Stimulated activated CD4-positive, alpha-beta T cell treated with anti-CD3 and anti-CD28 coated beads, Interleukin-1b, Interleukin-23, amount 100 ng/mL, for 4 hours (primary cell): ENCODE data around the gene MOGAT2.

Experiments used
- DNase-seq, 2 donors: peaks; one replicate each; pipeline ENCODE4 v3.0.0-alpha.2; 2020; ENCODE audit warnings: low read depth in 2 of 2

MOGAT2 gene

DNA sequence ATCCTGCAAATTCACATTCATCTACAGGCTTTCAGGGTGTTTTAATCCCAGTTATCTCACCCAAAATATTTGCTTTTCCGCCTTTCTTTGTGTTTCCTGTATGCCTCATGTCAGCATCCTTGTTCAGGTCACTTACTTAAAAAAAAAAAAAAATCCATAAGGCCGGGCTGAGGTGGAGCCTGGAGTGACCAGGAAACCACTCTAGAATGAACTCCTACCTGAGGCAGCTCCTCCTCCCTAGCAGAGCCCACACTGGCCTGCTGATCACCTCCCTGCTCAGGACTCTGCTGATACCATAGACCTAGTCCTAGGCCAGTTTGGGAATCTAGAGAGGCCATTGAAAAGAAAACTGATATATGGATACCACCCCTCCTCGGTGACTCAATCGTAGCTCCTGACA is 42.2 kb downstream of the MOGAT2 start:
- DNase-seq = no peak

DNA sequence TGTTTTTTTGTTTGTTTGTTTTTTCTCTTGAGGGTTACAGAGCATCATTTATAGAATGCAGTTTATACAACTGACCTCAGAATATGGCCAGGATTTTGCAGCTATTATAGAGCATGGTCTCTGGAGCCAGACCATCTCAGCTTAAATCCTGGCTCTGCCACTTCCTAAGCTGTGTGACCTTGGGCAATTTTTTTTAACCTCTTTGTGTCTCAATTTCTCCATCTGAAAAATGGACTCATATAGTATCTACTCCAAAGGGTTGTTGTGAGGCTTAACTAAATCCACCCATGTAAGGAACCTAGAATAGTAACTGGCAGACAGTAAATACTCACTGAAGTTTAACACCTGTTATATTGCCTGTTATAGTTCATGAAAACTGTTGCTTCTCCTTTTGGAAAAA is 42.6 kb downstream of the MOGAT2 start:
- no peak for DNase-seq

DNA sequence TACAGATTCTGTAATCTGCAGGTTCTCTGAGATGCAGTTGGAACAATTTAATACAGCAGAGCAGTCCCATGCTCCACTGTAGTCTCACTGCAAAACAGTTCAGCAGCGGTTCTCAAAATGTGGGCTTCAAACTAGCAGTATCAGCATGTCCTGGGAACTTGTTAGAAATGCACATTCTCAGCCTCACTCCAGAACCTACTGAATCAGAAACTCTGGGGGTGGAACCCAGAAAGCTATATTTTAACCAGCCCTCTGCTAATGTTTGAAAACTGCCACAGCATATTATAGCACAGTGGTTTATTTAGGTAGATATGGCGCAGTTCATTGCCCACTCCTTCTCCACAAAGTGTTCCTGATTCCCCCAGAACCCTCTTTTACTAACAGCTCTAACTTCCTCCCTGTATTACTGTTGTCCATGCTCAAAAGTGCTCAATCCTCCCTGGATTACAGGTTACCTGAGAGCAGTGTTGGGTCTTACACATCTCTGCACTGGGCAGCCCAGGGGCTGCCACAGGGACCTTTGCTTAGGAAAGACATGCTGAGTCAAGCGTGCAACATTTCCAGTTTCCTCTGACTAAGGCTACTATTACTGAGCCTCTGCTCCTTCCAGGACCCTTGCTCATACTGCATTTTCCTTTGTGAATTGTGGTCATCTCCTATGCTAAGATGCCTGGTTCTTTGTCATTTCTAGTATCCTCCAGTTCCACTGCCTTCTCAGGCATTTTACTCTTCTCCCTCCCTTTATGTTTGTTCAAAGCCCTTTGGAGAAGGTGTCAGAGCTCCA is 43.3 kb downstream of the MOGAT2 start:
- DNase-seq = no peak

DNA sequence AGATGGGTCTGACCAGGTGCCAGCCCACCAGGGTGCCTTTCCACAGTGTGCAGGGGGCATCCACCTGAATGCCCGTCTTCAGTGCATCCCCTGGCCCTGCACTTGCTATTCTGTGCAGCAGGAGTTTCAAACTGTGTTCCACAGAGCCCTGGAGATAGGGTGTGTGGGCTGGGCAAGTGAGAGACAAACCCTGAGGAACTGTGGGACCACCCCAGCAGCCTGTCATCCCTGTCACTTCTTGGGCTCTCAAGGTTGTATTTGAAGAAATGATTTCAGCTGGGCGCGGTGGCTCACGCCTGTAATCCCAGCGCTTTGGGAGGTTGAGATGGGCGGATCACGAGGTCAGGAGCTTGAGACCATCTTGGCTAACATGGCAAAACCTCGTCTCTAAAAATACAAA is 44.5 kb downstream of the MOGAT2 start:
- no peak for DNase-seq

DNA sequence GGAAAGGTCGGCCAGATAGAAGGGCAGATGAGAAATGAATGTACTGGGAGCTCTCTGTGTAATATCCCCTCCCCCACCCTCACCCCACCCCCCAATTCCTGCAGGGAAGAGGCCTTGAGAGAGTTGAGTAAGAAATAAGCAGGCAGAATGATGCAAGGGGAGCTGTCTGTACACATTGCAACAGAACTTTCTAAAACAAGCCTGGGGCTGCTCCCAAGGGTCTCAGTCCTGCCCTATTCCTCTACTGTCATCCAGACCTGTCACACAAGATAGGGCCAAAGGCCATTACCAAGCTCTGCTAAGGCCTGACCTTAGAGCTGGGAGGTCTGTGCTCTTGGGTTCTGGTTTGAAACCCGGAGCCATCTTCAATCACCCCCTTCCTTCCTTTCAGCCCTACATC is 45.2 kb downstream of the MOGAT2 start:
- no peak for DNase-seq

DNA sequence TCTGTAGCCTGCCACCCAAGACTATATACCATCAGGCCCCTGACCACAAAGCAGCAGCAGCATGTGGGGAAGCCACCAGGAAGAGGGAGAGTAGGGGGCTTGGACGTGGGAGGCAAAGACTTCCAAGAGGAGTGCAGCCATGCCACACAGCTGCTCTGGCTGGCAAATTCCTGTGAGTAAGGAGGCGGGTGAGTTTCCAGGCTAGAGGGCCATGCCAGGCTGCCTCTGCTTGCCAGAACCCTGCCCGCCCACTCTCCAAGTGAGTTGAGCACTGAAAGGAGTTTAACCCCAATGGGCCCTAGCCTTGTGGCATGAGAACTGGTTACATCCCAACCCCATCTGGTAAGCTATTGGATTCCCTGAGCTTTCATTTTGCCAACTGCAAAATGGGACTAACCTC is 46.2 kb downstream of the MOGAT2 start:
- no peak for DNase-seq

DNA sequence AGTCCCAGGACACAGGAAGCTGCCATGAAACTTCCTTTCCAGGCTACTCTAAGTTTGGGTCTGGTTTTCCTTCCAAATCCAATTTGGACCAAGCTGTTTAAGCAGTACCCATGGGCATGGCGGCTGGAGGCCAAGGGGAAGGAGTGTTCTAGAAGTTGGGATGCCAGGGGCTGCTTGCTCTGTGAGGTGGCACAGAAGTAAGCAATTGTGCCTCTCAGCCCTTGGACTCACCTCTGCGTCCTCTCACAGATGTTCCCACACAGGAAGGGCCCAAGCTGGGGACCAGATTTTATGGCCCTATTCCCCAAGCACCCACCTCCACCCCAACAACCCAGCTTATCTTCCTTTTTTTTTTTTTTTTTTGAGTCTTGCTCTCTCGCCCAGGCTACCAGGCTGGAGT is 47.5 kb downstream of the MOGAT2 start:
- DNase-seq = no peak

DNA sequence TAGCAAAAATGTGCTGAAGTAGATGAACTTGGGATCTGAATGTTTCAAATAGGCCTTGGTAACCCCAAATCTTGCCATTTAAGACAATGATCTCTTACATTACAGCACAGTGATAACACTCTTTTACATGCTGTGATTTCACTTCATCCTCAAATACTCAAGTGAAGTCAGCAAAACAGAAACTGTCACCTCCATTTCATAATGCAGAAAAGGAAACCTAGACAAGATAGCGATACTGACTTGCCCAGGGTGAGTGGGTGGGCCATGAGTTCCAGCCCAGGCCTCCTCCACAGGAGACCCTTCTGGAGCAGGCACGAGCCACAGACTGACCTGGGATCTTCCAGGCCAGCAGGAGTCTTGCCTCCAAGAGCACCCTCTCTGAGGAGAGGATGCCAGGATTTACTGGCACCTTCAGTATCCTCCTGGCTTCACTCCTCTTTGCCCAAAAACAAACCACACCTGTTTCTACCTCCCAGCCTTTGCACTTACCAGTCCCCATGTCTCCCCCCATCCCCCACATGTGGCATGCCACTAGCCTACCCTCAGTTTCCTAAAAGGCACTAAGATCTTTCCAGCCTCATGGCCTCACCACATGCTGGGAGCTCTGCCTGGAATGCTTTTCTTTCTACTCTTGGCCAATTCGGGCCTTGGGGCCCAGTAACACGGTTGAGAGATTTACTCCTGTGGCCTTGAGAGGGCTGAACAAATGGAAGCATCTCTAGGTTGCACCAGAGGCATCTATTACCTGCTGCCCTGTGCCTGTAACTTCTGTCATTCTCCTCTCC is 49.0 kb downstream of the MOGAT2 start:
- DNase-seq = no peak

DNA sequence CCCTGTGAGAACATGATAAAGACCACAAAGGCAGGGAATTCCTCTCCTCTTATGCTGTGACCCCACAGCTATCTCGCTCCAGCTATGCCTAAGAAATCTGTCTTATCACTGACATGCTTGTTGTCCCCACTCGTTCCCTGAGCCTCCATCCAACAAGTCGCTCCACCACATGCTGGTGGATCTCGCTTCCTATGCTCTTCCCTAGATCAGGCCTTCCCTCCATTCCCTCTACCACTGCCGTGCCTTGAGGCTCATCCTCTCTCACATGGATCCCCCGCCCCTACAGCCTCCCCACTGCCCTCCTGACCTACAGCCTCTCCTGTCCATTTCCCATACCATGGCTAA is 49.6 kb downstream of the MOGAT2 start:
- DNase-seq = no peak

DNA sequence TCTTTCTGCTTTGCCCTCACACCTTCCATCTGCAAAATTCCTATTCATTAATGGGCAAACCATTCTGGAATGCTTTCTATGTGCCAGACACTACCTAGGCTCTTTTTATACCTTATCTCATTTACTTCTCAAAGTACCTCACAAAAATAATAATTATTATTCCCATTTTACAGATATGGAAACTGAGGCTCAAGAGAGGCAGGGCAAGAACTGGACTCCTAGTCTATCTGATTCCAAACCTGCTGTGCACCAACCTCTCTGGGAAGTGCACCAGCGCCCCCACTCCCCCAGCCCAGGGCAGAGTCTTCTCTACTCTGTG is 50.1 kb downstream of the MOGAT2 start:
- no peak for DNase-seq

DNA sequence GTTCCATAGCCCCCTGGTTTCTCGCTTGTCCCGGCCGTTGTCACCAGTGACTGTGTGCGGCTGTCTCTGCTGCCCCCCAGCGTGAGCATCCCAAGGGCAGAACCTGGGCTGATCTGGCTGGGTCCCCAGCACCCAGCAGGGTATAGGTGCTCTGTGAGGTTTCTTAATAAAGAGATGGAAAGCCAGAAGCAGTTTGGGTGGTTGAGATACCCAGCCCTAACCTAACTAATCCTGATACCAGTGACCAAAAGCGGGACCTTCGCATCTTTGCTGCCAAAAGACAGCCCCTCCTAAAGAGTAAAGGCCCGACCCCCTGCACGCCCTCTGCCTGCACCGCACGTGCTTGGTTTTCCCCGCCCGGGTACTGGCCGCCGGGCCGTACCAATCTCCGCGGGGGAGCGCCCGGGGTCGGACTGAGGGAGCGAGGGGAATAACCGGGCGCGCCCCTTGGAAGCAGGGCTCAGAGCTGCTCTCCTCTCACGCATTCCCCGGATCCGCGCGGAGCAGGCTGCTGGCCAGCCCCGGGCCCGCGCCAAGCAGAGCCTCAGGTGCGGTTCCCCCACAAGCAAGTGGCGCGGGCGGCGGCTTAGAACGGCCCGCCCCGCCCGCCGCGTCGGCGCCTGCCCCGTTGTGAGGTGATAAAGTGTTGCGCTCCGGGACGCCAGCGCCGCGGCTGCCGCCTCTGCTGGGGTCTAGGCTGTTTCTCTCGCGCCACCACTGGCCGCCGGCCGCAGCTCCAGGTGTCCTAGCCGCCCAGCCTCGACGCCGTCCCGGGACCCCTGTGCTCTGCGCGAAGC is 50.7 kb downstream of the MOGAT2 start, which contains the start of gene DGAT2:
TSS of gene DGAT2 (plus strand) at position 667 of the 797 bp plus-strand sequence. CDS start 214 bp downstream, outside the sequence.
- DNase-seq = peak; percentile 52 to 76

DNA sequence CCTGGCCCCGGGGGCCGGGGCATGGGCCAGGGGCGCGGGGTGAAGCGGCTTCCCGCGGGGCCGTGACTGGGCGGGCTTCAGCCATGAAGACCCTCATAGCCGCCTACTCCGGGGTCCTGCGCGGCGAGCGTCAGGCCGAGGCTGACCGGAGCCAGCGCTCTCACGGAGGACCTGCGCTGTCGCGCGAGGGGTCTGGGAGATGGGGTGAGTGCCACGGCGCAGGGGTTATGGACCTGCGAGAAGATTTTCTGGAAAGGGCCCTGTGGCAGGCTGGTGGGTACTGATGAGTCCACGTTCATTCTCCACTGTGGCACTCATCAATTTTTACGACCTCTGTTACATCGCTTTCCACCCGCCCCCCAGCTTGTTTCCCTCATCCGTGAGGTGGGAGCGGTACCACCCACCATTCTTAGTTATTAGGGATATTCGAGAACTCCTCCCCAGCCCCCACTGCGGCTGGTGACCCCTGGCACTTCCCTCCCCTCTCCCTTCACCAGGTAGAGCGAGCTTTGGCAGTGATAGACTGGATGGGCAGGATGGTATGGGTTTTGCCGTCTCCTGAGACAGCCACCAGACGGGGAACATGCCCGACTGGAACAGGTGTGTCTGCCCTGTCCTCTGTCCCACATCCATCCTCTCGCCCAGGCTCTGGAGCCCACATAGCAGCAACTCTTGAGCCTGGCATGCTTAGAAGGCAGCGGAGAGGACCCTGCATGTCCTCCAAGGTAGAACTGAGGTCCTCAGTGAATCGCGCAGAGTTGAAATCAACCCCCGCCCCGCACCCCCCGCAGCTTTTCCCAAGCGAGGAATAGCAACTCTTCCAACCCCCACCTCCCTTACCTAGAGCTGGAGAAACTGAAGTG is 51.5 kb downstream of the MOGAT2 start:
- DNase-seq = peak in 1 of 2 donors; percentile 9

DNA sequence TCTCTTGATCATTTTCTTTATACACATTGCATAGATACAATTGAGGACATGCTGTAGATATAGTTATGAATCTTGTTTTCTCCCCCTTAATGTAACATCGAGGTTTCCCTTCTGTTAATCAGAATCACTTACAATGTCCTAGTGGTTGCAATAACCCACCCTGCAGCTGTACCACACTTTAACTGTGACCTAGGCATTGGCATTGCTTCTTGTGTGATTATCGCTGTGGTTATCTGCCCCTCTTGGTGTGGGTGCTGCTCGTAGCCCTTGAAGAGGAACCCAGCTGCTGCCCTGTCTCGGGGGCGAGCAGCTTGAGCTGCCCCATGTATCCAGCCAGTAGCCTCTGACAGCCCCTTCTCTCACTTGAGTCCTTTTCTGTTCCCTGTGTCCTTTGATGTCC is 52.5 kb downstream of the MOGAT2 start:
- DNase-seq = no peak

DNA sequence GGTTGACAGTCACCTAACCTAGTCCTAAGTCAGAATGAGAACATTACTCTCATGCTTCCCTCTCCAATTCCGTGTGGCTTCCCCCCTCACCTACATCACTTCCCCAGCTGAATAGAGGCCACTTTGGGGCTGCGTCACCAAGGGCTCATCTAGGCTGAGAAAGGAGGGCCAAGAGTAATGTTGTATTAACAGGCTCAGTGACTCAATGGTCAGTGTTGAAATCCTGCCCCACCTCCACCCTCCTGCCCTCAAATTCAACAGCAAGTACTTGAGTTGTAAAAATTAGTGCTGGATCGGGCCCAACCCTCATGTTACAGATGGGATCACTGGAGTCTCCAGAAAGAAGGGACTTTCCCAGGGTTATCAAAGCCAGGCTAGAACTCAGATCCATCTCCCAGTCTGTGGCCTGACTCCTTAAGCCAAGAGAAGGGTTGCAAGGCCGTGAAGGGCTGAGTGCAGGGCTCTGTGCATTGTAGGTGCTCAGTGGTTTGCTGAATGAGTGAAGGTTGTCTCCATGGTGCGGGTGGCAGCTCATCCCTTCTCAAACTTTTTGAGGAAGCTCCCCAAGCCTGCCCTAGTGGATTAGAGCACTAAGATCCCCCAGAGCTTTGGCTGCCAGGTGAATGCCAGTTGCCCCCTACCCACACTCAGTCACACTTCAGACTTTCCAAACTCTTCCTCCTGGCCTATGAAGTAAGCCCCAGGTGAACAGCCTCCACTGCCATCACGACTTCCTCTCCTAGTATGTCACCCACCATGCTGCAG is 54.2 kb downstream of the MOGAT2 start:
- no peak for DNase-seq

DNA sequence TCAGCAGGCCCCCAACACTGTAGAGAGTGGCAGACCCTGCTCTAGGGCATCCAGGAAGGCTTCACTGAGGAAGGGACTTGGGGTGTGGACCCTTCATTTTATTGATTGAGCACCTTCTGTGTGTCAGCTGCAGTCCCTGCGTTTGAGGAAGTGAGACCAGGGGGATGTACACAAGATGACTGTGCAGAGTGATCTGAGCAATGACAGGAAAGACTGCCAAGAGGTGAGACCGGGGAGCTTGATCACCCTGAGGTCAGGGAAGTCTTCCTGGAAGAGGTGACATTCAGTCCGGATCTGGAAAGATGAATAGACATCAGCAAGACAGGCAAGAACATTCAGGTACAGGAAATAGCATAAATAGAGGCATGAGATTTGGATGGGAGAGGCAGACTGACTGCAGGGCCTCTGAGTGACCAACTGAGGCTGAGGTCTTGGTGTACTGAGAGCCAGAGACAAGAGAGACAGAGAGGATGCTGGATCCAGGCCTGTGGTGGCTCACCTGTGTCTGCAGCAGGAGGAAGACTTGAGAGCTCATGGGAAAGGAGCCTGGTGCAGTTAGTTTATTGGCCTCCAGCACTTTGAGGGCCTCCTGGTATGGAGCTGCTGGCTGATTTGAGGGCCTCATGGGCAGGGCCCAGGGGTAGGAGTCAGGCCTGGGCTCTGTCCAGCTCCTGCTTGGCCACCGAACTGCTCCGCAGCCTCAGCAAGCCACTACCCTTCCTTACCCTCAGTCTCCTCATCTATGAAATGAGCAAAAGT is 56.1 kb downstream of the MOGAT2 start:
- DNase-seq = no peak

DNA sequence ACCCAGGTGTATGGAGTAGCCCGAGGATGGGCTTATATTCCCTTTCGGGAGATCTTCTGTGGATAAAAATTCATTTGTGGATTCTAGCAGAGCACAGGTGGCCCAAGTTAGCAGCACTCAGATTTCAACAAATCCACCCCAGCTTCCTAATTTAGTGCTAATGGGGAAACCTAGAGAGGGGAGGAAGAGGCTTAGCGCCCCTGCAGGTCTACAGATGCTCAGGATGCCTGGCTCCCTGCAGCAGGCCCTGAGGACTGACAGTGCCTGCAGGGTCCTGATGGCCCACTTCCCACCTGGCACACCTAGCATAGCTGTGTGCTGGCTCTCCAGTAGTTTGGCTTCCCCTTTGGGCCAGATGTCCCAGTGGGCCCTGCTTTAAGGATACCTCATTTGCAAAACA is 57.4 kb downstream of the MOGAT2 start:
- DNase-seq = no peak

DNA sequence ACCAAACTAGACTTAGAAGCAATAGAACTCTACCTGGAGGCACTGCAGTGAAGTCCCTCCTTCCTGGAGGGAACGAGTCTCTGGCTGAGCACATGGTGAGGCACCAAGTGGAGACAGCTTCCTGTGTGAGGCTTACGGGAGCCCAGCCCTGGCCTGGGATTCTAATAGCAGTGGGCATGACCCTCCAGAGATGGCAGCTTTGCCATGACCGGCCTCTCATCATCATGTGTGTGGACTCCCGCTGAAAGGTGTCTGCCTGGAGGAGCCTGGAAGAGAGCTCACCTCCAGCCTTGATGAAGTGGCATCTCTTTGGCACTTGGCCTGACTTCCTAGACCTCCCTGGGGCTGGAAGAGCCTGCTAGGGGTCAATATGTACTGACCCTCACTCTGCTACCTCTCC is 58.9 kb downstream of the MOGAT2 start:
- no peak for DNase-seq

DNA sequence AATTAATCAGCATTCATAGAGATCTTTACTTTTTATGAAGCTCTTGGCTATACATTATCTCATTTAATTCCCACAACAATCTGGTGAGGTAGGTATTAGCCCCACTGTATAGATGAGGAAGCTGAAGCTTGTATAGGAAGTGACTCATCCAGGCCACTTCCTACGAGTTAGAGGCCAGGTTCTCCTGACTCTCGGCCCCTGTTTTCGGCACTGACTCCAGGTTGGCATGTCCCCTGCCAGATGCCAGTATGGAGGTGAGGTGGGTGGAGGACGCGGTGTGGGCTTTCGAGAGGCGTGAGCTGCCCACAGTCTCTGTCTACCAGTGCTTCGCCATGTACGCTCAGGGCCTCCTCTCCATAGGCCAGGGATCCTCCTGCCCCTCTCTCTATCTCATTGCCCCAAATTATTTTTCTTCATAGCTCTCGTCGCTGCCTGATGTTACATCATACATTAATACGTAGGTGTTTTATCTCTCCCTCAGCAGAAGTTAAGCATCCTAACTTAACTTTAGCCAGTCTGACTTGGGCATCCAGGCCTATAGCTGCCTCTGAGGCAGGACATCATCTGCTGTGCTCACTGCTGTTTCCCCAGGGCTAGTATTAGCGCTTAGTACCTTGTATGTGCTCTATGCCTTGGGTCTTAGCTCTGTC is 59.9 kb downstream of the MOGAT2 start:
- DNase-seq = no peak

DNA sequence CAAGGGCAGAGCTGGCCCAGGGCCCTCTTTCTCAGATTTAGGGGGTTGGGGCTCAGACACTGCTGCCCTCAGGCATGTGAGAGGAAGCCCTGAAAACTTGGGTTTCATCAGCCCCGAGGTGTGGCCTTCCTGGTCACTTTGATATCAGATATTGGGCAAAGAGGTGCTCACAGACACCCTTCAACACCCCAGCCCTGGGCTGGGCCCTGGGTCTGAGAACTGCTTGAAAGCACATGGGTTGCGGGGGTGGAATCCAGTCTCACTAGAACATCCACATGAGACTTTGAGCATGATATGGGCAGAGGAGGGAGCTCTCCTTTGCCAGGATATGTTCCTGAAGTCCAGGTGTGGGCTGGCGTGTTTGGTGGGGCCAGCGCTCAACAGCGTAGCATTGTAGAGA is 61.3 kb downstream of the MOGAT2 start:
- no peak for DNase-seq

DNA sequence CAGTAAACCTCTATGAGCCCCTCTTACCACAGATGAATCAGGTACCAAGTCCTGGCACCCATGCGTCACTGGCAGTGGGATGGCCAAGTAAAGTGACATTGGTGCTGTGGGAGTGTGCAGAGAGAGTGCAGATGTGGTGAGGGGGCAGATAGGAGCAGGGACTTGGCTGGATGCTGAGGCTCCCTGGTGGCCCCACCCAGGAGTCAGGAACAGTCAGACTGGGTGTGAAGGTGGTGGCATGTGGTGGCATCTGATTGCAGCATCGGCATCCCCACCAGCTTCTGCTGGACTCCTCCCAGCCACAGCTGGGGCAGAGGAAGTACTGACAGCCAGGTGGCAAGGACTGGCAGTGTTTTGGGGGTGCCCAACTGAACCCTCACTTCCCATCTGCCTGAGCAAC is 62.3 kb downstream of the MOGAT2 start:
- no peak for DNase-seq
